Posterior cingulate gyrus (tissue), 11 donors: ENCODE measurements around the gene OR4C46.
"Not testable (repeated sequence)": the region's sequence is repeated elsewhere in the genome, so short reads cannot be mapped to it uniquely, and the experiment has no call there.

Experiments
- DNase-seq, 10 donors: peaks; one replicate each; pipeline versions ENCODE4 v3.0.0 to v3.0.0-alpha.2; 2020 to 2021; ENCODE audit warnings: mixed read lengths in 3 of 10
- intact Hi-C: fragments of 100-400 bp; cut with DNase I; formaldehyde crosslinking; loops from one replicate; pipeline ENCODE4 v1.15.1; 2023

The OR4C46 gene

DNA sequence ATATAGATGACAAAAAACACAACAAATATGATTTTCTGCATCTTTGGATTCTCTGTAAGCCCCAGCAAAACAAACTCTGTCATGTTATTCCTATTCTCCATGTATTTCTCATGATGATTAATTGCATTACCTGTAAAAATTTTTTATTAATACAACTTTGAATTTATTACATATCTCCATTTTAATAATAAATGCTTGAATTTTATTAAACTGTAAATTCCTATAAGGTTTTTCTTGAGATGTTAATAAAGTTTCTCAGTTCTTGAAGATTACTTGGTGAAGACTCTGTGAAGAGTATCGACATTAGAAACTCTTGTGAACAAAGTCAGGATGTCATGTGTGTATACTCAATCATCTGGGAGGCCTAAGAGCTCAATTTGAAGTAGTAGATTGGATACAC, at the start of gene OR4C46:
OR4C46 (minus strand) TSS at position 101 of the 400 bp plus-strand sequence; CDS start at position 101, 0 bp downstream.
- intact Hi-C loops: no loop called here
- no peak for DNase-seq

GRCh38 chr11:54645606-54646005, 41.8 kb upstream of the OR4C46 start:
- DNase-seq, intact Hi-C loops: not testable (repeated sequence)

- DNase-seq, intact Hi-C loops: not testable (repeated sequence)
Observed at GRCh38 chr11:54561439-54561838, 42.4 kb downstream of the OR4C46 start.

- DNase-seq: no peak
- intact Hi-C loops: no loop called here
Observed at GRCh38 chr11:54558919-54559318, 44.9 kb downstream of the OR4C46 start.

GRCh38 chr11:54558407-54558806, 45.4 kb downstream of the OR4C46 start:
- no peak for DNase-seq
- intact Hi-C loops: no loop called here
